ENCODE data around the gene CCDC170.

DNA sequence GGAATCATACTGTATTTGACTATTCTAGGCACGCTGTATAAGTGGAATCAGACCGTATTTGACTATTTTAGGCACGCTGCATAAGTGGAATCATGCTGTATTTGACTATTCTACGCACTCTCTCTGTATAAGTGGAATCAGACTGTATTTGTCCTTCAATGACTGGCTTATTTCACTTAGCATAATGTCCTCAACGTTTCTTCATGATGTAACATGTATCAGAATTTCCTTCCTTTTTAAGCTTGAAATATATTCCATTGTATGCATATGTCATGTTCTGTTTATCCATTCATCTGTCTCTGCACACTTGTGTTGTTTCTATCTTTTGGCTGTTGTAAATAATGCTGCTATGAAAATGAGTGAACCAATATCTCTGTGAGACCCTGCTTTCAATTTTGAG lies 5.7 kb downstream of the CCDC170 start:
- TF ChIP-seq POLR2AphosphoS5 (IDR thresholded peaks at IDR 0.05; ENCODE audit: borderline replicate concordance, low read depth, low read length) (no peak), EZH2 (IDR thresholded peaks at IDR 0.05) (no peak), FOXP2 (optimal IDR thresholded peaks at IDR 0.05; ENCODE audit: control extremely low read depth, extremely low read length, insufficient read depth) (no peak)
